ENCODE results near the gene PTPRN2.

Gene PTPRN2

DNA sequence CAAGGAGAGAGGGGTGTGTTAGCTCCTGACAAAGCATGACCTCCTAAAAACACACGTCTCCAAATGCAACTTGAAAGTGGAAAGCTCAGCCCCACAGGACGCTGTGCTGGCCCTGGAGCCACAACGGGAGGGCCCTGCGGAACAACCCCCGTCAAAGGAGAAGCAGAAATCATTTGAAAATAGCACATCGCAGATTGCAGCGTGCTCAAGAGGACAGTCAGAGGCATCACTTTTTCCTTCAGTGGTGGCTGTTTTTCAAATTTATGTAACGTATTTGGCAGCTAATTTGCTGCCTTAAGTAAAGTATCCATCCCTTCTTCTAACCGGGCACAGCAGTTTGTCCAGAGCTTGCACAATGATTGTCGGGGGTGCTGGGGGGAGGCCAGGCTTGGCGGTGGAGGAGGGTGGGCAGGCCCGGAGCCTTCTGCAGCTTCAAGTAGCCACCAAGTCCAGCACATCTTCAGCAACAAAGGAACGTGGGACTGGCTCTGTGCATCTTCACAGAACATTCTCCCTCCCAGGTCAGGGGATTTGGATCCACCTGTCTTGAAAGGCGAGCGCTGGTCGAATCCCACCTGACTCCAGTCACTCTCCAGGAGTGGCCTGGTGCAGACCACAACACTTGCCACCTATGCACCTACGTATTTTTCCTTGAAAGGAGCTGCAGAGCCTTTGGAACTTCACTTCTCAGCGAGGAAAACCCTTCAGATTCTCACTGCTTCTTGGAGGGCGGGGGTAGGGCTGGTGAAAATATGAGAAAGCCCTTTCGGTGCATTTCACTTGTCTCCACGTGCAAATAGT, 904.5 kb downstream of the PTPRN2 start:
- TF ChIP-seq, protein P1, sequence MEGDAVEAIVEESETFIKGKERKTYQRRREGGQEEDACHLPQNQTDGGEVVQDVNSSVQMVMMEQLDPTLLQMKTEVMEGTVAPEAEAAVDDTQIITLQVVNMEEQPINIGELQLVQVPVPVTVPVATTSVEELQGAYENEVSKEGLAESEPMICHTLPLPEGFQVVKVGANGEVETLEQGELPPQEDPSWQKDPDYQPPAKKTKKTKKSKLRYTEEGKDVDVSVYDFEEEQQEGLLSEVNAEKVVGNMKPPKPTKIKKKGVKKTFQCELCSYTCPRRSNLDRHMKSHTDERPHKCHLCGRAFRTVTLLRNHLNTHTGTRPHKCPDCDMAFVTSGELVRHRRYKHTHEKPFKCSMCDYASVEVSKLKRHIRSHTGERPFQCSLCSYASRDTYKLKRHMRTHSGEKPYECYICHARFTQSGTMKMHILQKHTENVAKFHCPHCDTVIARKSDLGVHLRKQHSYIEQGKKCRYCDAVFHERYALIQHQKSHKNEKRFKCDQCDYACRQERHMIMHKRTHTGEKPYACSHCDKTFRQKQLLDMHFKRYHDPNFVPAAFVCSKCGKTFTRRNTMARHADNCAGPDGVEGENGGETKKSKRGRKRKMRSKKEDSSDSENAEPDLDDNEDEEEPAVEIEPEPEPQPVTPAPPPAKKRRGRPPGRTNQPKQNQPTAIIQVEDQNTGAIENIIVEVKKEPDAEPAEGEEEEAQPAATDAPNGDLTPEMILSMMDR (IDR thresholded peaks at IDR 0.05; ENCODE audit: low read depth, low read length, missing control alignments): no peak
- no peak overlapping the region for H3K4me3 ChIP-seq (ENCODE audit: low read depth, low read length)

DNA sequence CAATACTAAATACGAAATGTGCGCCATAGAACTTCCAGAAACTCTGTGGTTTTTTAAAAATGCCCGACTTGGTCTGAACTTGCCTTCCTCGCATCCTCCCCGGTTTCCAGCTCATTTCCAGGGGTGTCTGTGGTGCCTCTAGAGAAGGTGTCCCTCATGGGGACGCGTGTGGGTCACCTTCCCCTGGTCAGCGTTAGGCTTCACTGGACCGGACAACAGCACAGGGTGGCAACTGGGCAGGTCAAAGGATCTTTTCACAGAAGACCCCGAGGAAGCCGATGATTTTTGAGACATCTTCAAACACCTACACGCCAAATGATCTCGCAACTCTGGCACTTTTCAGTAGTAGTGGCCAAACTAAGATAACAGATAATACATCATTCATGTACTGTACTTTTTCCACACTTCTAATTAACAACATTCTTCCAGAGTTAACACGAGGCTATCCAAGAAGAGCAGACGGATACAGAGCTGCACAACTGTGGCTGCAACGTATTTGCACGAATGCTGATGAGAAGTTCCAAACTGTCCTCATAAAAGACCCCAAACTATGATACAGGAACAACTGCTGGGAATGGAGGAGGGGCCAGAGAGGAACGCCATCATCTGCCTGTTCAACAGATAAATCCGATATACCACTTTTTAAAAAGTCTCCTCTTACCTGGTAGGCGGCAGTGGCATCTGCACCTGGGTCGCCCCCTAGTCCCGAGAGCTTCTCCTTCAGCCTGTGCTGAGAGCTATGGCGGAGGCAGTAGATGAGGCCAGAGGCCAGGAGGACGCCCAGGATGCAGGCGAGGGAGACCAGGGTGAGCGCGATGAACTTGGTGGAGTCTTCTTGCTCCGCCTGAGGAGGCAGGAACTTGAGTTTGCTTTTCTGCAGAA, 905.3 kb downstream of the PTPRN2 start:
- no peak for DNase-seq (ENCODE audit: low read depth)
- TF ChIP-seq, protein P1 (IDR thresholded peaks at IDR 0.05; ENCODE audit: low read depth, low read length, missing control alignments): no peak
- in situ Hi-C loops (cut with HindIII; ENCODE audit: low sequenced_read_pairs): no loop called here
- H3K4me3 ChIP-seq (ENCODE audit: low read depth, low read length): no peak overlapping the region

More for the DNA sequence above, 904.5 kb downstream of the PTPRN2 start:
- DNase-seq (ENCODE audit: low read depth): no peak
- in situ Hi-C loops (cut with HindIII; ENCODE audit: low sequenced_read_pairs): no loop called here

DNA sequence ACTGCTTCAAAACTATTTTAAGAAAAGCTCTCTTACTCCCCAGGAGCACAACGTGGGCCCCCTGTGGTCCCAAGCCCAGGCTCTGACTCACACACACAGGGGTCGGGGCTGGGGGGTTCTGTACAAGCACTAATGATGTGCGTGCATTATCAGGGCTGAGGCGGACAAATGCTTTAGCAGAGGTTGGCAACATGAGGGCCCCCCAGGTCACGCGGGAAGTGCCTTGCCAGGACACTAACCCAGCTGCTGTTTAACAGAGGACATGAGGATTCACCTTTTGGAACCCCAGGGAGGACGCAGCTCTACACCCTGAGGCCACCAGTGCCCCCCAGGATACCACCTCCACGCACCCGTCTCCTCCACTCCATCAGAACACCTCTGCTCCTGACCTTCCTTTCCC, 908.0 kb downstream of the PTPRN2 start:
- DNase-seq (ENCODE audit: low read depth): no peak
- in situ Hi-C loops (cut with HindIII; ENCODE audit: low sequenced_read_pairs): no loop called here
- no peak overlapping the region for H3K4me3 ChIP-seq (ENCODE audit: low read depth, low read length)
- TF ChIP-seq, protein P1 (IDR thresholded peaks at IDR 0.05; ENCODE audit: low read depth, low read length, missing control alignments): no peak

DNA sequence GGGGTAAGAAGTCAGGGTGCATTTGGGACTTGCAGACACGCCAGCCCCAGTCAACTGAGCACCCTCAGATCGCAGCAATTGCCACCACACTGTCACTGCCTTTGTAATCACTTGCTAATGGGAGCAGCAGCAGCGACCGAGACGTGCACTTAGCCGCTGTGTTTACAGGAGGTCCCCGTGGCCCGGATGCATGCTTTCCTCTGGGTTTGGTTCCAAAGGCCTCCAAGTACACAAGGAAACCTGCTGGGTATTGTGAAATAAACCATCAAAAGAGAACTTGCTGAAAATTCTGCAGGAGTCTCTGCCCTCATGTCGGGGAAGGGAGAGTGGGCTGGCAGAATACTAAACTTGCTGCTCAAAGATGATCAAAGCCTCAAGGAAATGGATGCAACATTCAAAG, 909.1 kb downstream of the PTPRN2 start:
- DNase-seq (ENCODE audit: low read depth): no peak
- H3K4me3 ChIP-seq (ENCODE audit: low read depth, low read length): no peak overlapping the region
- in situ Hi-C loops (cut with HindIII; ENCODE audit: low sequenced_read_pairs): no loop called here
- TF ChIP-seq, protein P1 (IDR thresholded peaks at IDR 0.05; ENCODE audit: low read depth, low read length, missing control alignments): no peak

DNA sequence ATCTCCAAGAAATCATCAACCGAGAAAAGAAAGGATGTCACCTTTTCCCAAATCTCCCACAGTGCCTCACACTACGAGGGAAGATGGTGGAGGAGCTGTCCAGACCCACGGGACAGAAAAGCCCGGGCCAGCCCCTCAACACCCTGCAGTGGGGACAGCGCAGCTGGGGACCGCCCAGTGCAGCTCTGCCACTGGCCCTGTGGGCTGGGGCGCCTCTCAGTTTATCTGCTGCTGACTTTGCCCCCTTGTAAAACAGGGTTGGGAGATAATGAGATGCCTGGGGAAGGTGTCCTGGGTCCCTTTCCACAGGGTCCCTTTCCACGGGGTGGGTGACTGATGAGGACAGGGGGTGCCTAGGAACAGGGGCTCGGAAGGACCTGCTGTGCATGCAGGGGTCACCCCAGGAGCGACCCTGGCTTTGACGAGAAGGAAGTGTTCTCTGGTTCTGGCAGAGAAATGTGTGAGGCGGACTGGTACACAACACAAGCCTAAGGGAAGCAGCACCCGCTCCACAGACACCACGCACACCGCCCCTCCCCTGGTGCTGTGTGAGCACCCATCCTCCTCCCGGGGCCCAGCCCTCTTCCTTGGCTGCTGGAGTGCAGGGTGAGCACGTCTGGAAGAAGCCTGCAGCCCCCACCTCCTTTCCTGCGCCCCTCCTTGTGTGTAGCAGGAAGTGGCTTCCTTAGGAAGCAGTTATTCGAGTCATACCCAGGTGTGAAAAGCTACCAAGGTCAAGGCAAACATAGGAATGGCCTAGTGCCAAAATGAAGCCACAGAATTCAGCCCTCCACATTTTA, 911.0 kb downstream of the PTPRN2 start:
- TF ChIP-seq, protein P1 (IDR thresholded peaks at IDR 0.05; ENCODE audit: low read depth, low read length, missing control alignments): no peak
- in situ Hi-C loops (cut with HindIII; ENCODE audit: low sequenced_read_pairs): no loop called here
- no peak overlapping the region for H3K4me3 ChIP-seq (ENCODE audit: low read depth, low read length)
- DNase-seq (ENCODE audit: low read depth): no peak

DNA sequence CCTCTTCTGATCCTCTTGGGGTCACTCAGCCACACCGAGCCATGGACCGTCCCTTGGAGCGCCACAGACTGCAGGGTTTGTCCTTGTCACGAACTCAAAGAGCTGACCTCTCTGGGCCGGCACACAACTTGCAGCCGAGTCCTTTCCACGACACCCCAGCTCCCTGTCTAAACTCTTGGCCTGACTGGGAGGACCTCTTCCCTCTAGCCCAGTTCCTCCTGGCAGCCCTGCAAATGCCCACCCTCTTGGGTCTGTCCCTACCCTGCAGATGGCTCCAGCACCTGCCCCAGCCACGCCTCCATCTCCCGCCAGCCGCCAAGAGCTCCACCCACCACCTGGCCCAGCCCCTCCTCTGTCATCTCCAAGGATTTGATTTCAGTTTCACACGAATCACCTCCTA, 911.6 kb downstream of the PTPRN2 start:
- TF ChIP-seq, protein P1 (IDR thresholded peaks at IDR 0.05; ENCODE audit: low read depth, low read length, missing control alignments): no peak
- DNase-seq (ENCODE audit: low read depth): no peak
- H3K4me3 ChIP-seq (ENCODE audit: low read depth, low read length): no peak overlapping the region
- in situ Hi-C loops (cut with HindIII; ENCODE audit: low sequenced_read_pairs): no loop called here

Data from astrocyte of the cerebellum (primary cell).